Measurements from ENCODE around the gene CCDC188.
A peak's percentile ranks its signal among the peaks of the same experiment; 100 is the strongest.

CCDC188 gene

DNA sequence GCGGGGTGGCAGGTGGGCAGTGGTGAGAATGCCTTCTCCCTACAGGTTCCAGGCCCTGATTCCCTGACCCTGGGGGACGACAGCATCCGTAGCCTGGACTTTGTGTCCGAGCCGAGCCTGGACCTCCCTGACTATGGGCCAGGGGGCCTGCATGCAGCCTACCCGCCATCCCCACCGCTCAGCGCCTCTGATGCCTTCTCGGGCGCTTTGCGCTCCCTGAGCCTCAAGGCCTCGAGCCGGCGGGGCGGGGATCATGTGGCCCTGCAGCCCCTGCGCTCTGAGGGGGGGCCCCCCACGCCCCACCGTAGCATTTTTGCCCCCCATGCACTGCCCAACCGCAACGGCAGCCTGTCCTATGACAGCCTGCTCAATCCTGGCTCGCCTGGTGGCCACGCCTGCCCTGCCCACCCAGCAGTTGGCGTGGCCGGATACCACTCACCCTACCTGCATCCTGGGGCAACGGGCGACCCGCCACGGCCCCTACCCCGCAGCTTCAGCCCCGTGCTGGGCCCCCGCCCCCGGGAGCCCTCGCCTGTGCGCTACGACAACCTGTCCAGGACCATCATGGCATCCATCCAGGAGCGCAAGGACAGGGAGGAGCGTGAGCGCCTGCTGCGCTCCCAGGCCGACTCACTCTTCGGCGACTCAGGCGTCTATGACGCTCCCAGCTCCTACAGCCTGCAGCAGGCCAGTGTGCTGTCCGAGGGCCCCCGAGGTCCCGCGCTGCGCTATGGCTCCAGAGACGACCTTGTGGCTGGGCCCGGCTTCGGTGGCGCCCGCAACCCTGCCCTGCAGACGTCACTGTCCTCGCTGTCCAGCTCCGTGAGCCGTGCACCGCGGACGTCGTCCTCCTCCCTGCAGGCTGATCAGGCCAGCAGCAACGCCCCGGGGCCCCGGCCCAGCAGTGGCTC lies 7.9 kb downstream of the CCDC188 start:
- no peak overlapping the region for H3K4me3 ChIP-seq (ENCODE audit: control insufficient read depth, low read depth, low read length)

GRCh38 chr22:20141186-20142077 lies 9.4 kb downstream of the CCDC188 start:
- TF ChIP-seq, protein P1, sequence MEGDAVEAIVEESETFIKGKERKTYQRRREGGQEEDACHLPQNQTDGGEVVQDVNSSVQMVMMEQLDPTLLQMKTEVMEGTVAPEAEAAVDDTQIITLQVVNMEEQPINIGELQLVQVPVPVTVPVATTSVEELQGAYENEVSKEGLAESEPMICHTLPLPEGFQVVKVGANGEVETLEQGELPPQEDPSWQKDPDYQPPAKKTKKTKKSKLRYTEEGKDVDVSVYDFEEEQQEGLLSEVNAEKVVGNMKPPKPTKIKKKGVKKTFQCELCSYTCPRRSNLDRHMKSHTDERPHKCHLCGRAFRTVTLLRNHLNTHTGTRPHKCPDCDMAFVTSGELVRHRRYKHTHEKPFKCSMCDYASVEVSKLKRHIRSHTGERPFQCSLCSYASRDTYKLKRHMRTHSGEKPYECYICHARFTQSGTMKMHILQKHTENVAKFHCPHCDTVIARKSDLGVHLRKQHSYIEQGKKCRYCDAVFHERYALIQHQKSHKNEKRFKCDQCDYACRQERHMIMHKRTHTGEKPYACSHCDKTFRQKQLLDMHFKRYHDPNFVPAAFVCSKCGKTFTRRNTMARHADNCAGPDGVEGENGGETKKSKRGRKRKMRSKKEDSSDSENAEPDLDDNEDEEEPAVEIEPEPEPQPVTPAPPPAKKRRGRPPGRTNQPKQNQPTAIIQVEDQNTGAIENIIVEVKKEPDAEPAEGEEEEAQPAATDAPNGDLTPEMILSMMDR (conservative IDR thresholded peaks at IDR 0.05; ENCODE audit: control insufficient read depth, insufficient read depth, low read depth, low read length), result no peak
- no peak overlapping the region for H3K4me3 ChIP-seq (ENCODE audit: control insufficient read depth, low read depth, low read length)
- DNase-seq (ENCODE audit: low read depth), result peak; percentile 70

More for the DNA sequence above, 7.9 kb downstream of the CCDC188 start:
- DNase-seq (ENCODE audit: low read depth), result no peak
- TF ChIP-seq, protein P1 (conservative IDR thresholded peaks at IDR 0.05; ENCODE audit: control insufficient read depth, insufficient read depth, low read depth, low read length), result no peak

DNA sequence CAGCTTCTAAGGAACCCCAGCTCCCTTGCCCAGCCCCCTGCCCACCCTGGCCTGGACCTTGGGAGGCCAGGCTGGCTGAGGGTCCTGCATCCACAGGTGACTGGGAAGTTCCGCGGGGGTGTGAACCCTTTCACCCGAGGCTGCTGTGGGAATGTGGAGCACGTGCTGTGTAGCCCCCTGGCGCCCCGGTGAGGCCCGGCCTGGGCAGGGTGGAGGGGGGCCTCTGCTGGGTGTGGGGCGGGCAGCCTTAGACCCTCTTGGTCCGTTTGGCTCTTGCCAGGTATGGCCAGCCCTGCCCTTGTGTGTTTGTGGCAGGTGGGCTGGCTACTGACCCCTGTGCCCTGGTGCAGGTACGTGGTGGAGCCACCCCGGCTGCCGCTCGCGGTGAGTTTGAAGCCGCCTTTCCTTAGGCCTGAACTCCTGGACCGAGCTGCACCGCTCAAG lies 10.3 kb downstream of the CCDC188 start:
- H3K4me3 ChIP-seq (ENCODE audit: control insufficient read depth, low read depth, low read length), result no peak overlapping the region
- TF ChIP-seq, protein P1 (conservative IDR thresholded peaks at IDR 0.05; ENCODE audit: control insufficient read depth, insufficient read depth, low read depth, low read length), result no peak
- no peak for DNase-seq (ENCODE audit: low read depth)

DNA sequence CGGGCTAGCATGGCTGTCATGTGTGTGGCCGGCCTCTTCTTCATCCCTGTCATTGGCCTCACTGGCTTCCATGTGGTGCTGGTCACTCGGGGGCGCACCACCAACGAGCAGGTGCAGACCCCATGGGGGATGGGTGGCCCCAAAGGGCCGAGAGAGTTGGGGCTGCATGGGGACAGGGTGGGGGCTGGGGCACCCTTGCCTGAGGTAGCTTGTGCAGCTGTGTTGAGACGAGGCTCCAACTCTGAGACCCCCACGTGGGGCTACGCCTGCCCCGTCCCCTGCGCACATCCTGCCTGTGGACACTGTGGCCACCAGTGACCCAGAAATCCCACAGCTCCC lies 10.8 kb downstream of the CCDC188 start:
- TF ChIP-seq, protein P1 (conservative IDR thresholded peaks at IDR 0.05; ENCODE audit: control insufficient read depth, insufficient read depth, low read depth, low read length), result no peak
- DNase-seq (ENCODE audit: low read depth), result no peak
- H3K4me3 ChIP-seq (ENCODE audit: control insufficient read depth, low read depth, low read length), result no peak overlapping the region

- no peak overlapping the region for H3K4me3 ChIP-seq (ENCODE audit: control insufficient read depth, low read depth, low read length)
- TF ChIP-seq, protein P1 (conservative IDR thresholded peaks at IDR 0.05; ENCODE audit: control insufficient read depth, insufficient read depth, low read depth, low read length), result no peak
- no peak for DNase-seq (ENCODE audit: low read depth)
These were observed 11.3 kb downstream of the CCDC188 start for GRCh38 chr22:20139391-20140106.

DNA sequence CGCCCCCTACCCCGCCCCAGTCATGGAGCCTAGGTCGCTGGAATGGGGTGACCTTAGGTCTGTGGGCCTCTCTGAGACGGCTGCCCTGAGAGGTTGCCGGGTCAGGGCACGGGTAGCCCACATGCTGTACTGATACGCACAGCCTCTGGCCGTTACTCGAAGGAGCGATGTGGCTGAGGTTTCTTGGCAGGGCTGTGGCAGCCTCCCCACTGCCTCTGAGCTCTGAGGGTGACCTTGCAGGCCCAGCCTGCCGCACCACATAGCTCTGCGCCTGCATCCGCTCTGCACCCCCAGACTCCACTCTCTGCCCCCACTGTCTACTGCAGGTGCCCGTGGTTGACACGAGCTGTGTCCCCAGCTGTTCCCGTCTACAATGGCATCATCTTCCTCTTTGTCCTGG lies 12.0 kb downstream of the CCDC188 start:
- TF ChIP-seq, protein P1 (conservative IDR thresholded peaks at IDR 0.05; ENCODE audit: control insufficient read depth, insufficient read depth, low read depth, low read length), result no peak
- no peak overlapping the region for H3K4me3 ChIP-seq (ENCODE audit: control insufficient read depth, low read depth, low read length)

More for the DNA sequence above, 12.0 kb downstream of the CCDC188 start:
- no peak for DNase-seq (ENCODE audit: low read depth)
